ENCODE data around the gene SLC13A5. TPM values are rescaled to one million over a fixed set of nuclear protein-coding genes. Genes with fewer than 3 reads are reported as not detected.
"Not testable (repeated sequence)": the region's sequence is repeated elsewhere in the genome, so short reads cannot be mapped to it uniquely, and the experiment has no call there.

Gene SLC13A5
- total RNA-seq, 1 experiment from 2014 or later: not detected

GRCh38 chr17:6663200-6663599, 50.0 kb downstream of the SLC13A5 start:
- not testable (repeated sequence) for DNase-seq (ENCODE audit: low read depth)

DNA sequence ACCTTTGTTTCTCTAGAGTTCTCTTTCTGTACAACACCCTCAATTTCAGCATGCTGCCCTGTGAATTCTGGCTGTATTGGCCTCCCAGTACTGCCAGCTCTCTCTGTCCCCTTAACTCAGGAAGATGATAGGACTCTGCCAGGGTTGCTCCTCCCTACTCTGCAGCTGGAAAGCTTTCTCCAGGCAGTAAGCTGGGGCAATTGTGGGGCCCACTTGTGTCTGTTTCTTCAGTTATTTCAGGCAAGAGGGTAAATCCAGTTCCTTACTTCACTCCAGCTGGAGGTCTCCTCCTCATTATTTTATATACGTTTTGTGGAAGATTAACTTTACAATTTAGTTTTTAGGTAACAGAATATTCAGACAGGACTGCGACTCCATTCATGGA, 51.7 kb downstream of the SLC13A5 start:
- DNase-seq (ENCODE audit: low read depth): no peak

DNA sequence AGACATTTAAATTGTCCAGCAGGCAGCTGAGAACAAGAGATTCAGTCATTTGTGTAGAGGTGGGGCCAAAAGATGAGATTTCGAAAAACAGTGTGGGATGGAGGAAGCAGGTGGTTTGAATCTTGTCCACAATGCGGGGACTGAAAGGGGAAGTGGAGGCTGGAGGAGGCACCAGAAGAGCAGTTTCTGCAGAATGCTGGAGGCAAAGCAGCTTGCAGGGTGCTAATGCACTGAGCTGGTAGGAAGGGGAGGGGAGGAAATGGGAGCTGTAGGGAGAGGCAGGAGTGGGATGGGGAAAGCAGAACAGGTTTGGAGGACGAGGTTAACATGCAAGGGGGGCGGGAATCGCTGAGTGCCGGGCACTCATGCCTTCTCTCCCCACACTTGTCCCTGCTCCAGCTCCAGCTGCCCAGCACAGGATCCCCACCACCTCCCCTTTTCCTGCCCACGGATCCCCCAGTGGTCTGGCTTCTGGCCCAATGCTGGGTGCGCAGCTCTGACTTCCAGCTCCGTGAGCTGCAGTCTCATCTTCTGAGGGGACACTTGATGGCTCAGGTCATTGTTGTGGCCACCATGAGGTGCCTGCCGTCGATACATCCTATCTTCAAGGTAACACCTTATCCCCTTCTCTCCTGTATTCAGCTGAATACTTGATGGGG, 52.2 kb downstream of the SLC13A5 start:
- DNase-seq (ENCODE audit: low read depth): no peak

GRCh38 chr17:6660101-6660500, 53.1 kb downstream of the SLC13A5 start:
- DNase-seq (ENCODE audit: low read depth): no peak

- DNase-seq (ENCODE audit: low read depth): not testable (repeated sequence)
Observed at GRCh38 chr17:6658411-6658810, 54.8 kb downstream of the SLC13A5 start.

DNA sequence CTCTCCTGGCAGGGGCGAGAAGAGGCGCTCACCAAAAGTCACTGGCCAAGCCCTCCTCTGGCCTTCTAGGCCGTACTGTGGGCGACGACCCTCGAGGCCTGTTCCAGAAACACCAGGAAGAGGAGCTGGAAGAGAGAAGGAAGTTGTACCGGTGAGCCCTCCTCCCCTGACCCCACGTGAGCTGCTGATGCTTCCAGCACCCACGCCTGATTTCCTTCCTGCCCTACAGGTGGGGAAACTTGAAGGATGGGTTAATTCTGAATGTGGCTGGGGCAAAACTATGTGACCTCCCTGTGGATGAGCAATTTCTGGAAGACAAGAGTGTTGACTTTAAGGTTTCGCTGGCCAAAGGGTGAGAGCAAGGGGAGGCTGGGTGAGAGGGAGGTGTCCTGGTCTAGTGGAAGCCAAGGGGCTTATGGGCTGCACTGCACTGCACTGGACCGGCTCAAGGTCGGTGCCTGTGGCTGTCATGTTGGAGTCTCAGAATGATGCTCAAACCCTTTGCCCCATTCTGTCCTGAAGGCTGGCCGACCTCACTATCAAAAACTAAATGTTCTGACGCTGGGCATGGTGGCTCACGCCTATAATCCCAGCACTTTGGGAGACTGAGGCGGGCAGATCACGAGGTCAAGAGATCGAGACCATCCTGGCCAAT, 55.4 kb downstream of the SLC13A5 start:
- DNase-seq (ENCODE audit: low read depth): no peak

DNA sequence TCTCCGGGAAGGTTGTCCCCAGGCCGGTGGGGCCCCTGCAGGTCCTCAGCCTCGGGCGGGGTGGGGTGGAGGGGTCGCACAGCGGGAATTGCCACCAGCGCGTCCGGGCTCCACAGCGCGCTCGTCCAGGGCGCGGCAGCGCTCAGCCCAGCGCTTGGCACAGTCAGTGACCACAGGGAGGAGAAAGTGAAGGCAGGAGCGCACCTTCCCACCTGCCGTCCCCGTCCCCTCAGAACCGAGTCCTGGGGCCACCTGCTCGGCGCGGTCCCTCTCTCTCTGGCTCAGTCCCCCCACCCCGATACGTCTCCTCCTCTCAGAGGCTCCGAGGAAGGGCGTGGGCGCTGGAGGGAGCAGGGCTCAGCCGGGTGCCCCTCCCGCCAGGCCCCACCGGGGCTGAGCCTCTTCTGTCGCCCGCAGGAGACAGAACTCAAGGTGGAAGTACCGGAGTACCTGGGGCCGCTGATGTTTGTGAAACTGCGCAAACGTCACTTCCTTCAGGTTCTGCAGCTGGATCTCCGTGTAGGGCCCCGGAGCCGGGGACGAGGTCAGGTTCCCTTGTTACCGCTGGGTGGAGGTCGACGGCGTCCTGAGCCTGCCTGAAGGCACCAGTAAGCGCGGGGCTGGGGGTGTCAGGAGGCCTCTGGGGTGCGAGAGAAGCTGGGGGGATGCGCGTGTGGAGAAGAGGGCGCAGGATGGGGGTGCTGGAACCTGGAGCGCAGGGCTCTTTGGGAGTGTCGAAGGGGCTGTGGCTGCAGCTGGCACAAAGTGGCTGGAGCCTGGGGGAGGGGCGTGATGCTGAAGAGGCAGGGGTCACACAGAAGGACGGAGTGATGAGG, 56.2 kb downstream of the SLC13A5 start:
- not testable (repeated sequence) for DNase-seq (ENCODE audit: low read depth)

GRCh38 chr17:6655732-6656361, 57.3 kb downstream of the SLC13A5 start:
- not testable (repeated sequence) for DNase-seq (ENCODE audit: low read depth)

GRCh38 chr17:6654841-6655731, 58.1 kb downstream of the SLC13A5 start:
- no peak for DNase-seq (ENCODE audit: low read depth)

DNA sequence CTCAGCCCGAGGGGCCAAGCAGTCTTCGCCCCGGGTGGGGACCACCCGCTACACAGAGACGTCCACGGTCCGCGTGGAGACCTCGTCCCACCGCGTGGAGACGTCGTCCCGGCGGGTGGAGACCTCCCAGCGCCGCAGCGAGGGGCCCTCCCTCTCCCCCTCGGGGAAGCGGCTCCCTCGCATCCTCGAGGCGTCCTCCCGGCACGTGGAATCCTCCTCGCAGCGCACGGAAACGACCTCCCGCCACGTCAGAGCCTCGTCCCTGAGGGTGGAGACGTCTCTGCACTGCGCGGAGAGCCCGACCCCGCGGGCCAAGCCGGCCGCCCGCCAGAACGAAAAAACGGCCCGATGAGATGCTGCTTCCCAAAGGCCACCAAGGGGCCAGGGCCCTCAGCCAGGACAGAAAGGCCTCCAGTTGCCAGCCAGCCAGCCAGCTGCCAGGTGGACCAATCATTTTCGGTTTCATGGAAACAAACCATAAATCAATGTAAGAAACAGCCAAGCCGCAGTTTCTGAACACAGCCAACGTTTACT, 61.2 kb downstream of the SLC13A5 start:
- DNase-seq (ENCODE audit: low read depth): peak; percentile 65

- peak; percentile 97 for DNase-seq (ENCODE audit: low read depth)
Observed at GRCh38 chr17:6651354-6651918, 61.7 kb downstream of the SLC13A5 start, which contains the start of the genes C17orf100 and MED31. C17orf100 (plus strand) TSS chr17:6651762; CDS start chr17:6651914, 152 bp downstream. MED31 (minus strand) TSS chr17:6651605; CDS start chr17:6651528, 77 bp downstream.

GRCh38 chr17:6648181-6648580, 65.0 kb downstream of the SLC13A5 start:
- DNase-seq (ENCODE audit: low read depth): no peak

- DNase-seq (ENCODE audit: low read depth): peak; percentile 88
Observed at GRCh38 chr17:6643451-6644125, 69.6 kb downstream of the SLC13A5 start.

GRCh38 chr17:6642592-6642991, 70.6 kb downstream of the SLC13A5 start:
- no peak for DNase-seq (ENCODE audit: low read depth)

DNA sequence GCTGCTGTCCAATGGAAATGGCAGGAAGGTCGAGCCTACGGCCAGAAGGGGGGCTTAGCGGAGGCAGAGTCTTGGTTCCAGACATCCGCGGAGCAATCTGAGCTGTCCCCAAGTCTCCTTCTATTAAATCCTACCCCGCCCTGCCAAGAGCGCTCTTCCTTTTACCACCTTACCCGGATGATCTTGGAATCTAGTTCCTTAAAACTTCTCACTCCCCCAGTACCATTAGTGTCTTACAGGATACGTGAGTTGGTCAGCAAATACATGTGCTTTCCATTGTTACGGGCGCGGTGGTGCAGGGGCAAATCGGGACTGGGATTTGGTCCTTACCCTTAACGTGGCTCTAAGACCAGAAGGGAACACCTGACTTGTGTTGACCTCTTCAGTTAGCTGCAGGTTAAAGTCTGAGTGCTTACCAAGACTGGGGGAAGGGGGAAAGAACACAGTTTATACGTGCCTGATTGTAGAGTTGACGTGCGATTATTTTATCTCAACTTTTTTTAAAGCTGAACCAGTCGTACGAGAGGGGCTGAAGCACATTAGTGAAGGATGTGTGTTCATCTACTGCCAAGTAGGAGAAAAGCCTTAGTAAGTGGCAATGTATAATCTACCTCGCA, 71.8 kb downstream of the SLC13A5 start:
- DNase-seq (ENCODE audit: low read depth): no peak

- DNase-seq (ENCODE audit: low read depth): peak; percentile 96
Observed at GRCh38 chr17:6640536-6641246, 72.5 kb downstream of the SLC13A5 start, which contains the start of the genes KIAA0753 and TXNDC17. KIAA0753 (minus strand) TSS chr17:6640711; CDS start chr17:6635103, 5,608 bp downstream. TXNDC17 (plus strand) TSS chr17:6641060; CDS start chr17:6641083, 23 bp downstream.

DNA sequence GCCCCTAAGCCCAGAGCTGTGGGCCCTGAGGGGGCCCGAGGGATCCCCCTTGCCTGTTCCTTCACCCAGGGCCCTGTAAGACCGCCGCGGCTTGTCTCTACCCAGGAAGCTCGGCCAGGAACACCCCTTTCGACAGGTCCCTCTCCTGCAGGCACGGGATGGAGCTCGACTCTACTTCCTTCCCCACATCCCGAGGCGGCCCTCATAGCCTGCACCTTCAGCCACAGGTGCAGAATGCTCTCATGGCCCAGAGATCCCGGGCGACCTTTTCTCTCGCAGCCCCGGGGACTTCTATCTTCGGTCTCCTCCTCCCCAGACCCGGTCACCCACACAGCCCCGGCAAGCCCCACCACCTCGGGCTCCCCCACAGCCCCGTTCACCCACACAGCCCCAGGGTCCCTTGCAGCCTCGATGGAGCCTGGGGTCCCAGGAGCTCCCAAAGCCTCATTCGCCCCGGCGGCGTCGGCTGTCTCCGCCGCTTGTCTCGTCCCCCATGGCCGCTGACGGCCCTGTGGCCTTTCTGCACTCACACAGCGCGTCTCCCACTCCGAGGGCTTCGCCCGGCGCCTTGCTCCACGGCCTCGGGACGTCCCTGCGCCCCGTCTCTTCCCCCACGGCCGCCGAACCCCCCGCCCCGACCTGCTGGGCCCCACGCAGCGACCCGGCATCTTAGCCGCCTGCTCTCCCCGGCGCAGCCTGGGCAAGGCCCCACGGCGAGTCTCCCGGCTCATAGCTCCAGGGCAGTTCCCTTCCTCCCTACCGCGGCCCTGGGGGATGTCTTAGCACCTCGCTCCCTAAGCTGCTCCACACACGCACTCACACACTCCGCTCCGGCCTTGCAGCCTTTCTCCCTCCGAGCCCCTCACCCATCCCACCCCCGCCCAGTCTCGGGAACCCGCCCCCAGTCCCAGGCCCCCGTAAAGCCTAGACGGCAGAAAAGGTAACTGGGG, 73.3 kb downstream of the SLC13A5 start:
- peak; percentile 51 for DNase-seq (ENCODE audit: low read depth)
